Glutamatergic neuron (in vitro differentiated cells): Measurements from ENCODE around the gene CCDC28B. TPM values are rescaled to one million over a fixed set of nuclear protein-coding genes. Genes with fewer than 3 reads are reported as not detected.
"Not testable (repeated sequence)": the region's sequence is repeated elsewhere in the genome, so short reads cannot be mapped to it uniquely, and the experiment has no call there.

Experiments
- DNase-seq: peaks from one replicate; pipeline ENCODE4 v3.0.0; 2022
- H3K27ac Mint-ChIP-seq: one replicate; pipeline ENCODE4 v1.8.0; 2020; ENCODE audit warnings: mild to moderate bottlenecking, mixed read lengths, inconsistent platforms; ENCODE audit not compliant: unreplicated experiment
- H3K27me3 Mint-ChIP-seq: one replicate; pipeline ENCODE4 v1.8.0; 2020; ENCODE audit warnings: mild to moderate bottlenecking, moderate library complexity, mixed read lengths, inconsistent platforms; ENCODE audit not compliant: unreplicated experiment
- H3K36me3 Mint-ChIP-seq: one replicate; pipeline ENCODE4 v1.8.0; 2020; ENCODE audit warnings: mild to moderate bottlenecking, mixed read lengths, inconsistent platforms; ENCODE audit not compliant: unreplicated experiment
- H3K4me1 Mint-ChIP-seq: one replicate; pipeline ENCODE4 v1.8.0; 2020; ENCODE audit warnings: mild to moderate bottlenecking, low read depth, mixed read lengths, inconsistent platforms; ENCODE audit not compliant: unreplicated experiment
- H3K4me3 Mint-ChIP-seq: one replicate; pipeline ENCODE4 v1.8.0; 2020; ENCODE audit warnings: mild to moderate bottlenecking, mixed read lengths, inconsistent platforms; ENCODE audit not compliant: unreplicated experiment
- H3K9me3 Mint-ChIP-seq: one replicate; pipeline ENCODE4 v1.8.0; 2020; ENCODE audit warnings: mild to moderate bottlenecking, moderate library complexity, mixed read lengths, inconsistent platforms; ENCODE audit not compliant: unreplicated experiment
- CTCF ChIP-seq: fragments of 200-600 bp; sonication (generic); IDR thresholded peaks from one replicate; pipeline ENCODE4 v1.5.0; 2021; ENCODE audit not compliant: partially characterized antibody, unreplicated experiment
- long read RNA-seq: library from polyadenylated mRNA; unstranded; transcript quantifications from one replicate; pipeline ENCODE4 v2.0.0, GENCODE V29; 2020; ENCODE audit not compliant: unreplicated experiment
- total RNA-seq: library from RNA; stranded (reverse); fragmentation: NEBNext Ultra II Directional; extraction: Animal tissue kit (Norgen Biotek cat#: 25700); gene quantifications from one replicate; pipeline ENCODE4 v1.2.1, GENCODE V29; 2021; ENCODE audit not compliant: unreplicated experiment

The CCDC28B gene
- 34.4 TPM for total RNA-seq
- long read RNA-seq, transcript CCDC28B-201 (6 exons, 1,089 nt) = major isoform, 27 of 39 reads
- long read RNA-seq, partial matches to known transcripts = 5 of 39 reads
- long read RNA-seq, other reads (novel, unspliced or antisense) = 5 of 39 reads

- Mint-ChIP-seq H3K4me1 (peaks cover 29% of the 10 kb centered on the region), H3K27ac (peak within 1 kb of the TSS; percentile 90)
Measured at GRCh38 chr1:32200226-32201010, at the start of gene CCDC28B. Gene CCDC28B (plus strand): TSS chr1:32200595. CDS start chr1:32201936, 1,341 bp downstream.

GRCh38 chr1:32150847-32151246 is 49.5 kb upstream of the CCDC28B start:
- Mint-ChIP-seq H3K27ac (no peak overlapping the region), H3K9me3 (peaks cover 6% of the 10 kb centered on the region)

More at GRCh38 chr1:32200226-32201010, at the start of gene CCDC28B:
- peaks cover 19% of the 10 kb centered on the region for H3K9me3 Mint-ChIP-seq
- peak; percentile 86 for DNase-seq
- TF ChIP-seq CTCF = no peak
- H3K27me3 Mint-ChIP-seq = peaks cover 14% of the 10 kb centered on the region
- peak within 1 kb of the TSS; percentile 79 for H3K4me3 Mint-ChIP-seq
- no peaks in the 10 kb centered on the region for H3K36me3 Mint-ChIP-seq

GRCh38 chr1:32151319-32151787 is 49.0 kb upstream of the CCDC28B start:
- Mint-ChIP-seq H3K36me3 (peaks cover 13% of the 10 kb centered on the region), H3K27me3 (peaks cover 3% of the 10 kb centered on the region), H3K4me1 (no peaks in the 10 kb centered on the region), H3K9me3 (peaks cover 6% of the 10 kb centered on the region), H3K27ac (peak overlapping the region; percentile 31), H3K4me3 (no peak overlapping the region)
- DNase-seq = no peak
- TF ChIP-seq CTCF = no peak

More at GRCh38 chr1:32150847-32151246, 49.5 kb upstream of the CCDC28B start:
- TF ChIP-seq CTCF = no peak
- Mint-ChIP-seq H3K36me3 (peaks cover 13% of the 10 kb centered on the region), H3K27me3 (peaks cover 3% of the 10 kb centered on the region), H3K4me3 (no peak overlapping the region), H3K4me1 (no peaks in the 10 kb centered on the region)
- DNase-seq = no peak

- Mint-ChIP-seq H3K9me3 (no peaks in the 10 kb centered on the region), H3K36me3 (peaks cover 4% of the 10 kb centered on the region), H3K4me1 (no peaks in the 10 kb centered on the region), H3K27ac (no peak overlapping the region), H3K27me3 (peaks cover 2% of the 10 kb centered on the region), H3K4me3 (no peak overlapping the region)
- TF ChIP-seq CTCF = no peak
- DNase-seq = no peak
Measured at GRCh38 chr1:32159189-32159588, 41.2 kb upstream of the CCDC28B start.

- H3K4me1 Mint-ChIP-seq = no peaks in the 10 kb centered on the region
- peaks cover 5% of the 10 kb centered on the region for H3K36me3 Mint-ChIP-seq
- H3K27me3 Mint-ChIP-seq = no peaks in the 10 kb centered on the region
- no peak overlapping the region for H3K27ac Mint-ChIP-seq
- no peak for DNase-seq
- no peak overlapping the region for H3K4me3 Mint-ChIP-seq
- no peak for TF ChIP-seq CTCF
- H3K9me3 Mint-ChIP-seq = peaks cover 2% of the 10 kb centered on the region
Measured at GRCh38 chr1:32163405-32163804, 37.0 kb upstream of the CCDC28B start.

GRCh38 chr1:32165633-32166032 is 34.8 kb upstream of the CCDC28B start:
- not testable (repeated sequence) for H3K27me3 Mint-ChIP-seq, DNase-seq, H3K4me3 Mint-ChIP-seq, H3K9me3 Mint-ChIP-seq, H3K27ac Mint-ChIP-seq, H3K4me1 Mint-ChIP-seq
- peaks cover 10% of the 10 kb centered on the region for H3K36me3 Mint-ChIP-seq
